Measurements from ENCODE around the gene NADK2.

- TF ChIP-seq CTCF (conservative IDR thresholded peaks at IDR 0.05; ENCODE audit: low read length) (no peak), EZH2phosphoT487 (IDR thresholded peaks at IDR 0.05; ENCODE audit: borderline replicate concordance, low read depth, low read length) (no peak)
These were observed 4.0 kb downstream of the NADK2 start for GRCh38 chr5:36237751-36238150.
